GM18520 (cell line): ENCODE measurements around the gene NOS1.
"Not testable (repeated sequence)": the region's sequence is repeated elsewhere in the genome, so short reads cannot be mapped to it uniquely, and the experiment has no call there.

Experiments used
- ATAC-seq: cut with Tn5 transposase; IDR thresholded peaks from one replicate; pipeline ENCODE4 v1.9.1; 2021; ENCODE audit not compliant: unreplicated experiment

The NOS1 gene

GRCh38 chr12:117273091-117273490 lies 88.3 kb downstream of the NOS1 start:
- no peak for ATAC-seq

DNA sequence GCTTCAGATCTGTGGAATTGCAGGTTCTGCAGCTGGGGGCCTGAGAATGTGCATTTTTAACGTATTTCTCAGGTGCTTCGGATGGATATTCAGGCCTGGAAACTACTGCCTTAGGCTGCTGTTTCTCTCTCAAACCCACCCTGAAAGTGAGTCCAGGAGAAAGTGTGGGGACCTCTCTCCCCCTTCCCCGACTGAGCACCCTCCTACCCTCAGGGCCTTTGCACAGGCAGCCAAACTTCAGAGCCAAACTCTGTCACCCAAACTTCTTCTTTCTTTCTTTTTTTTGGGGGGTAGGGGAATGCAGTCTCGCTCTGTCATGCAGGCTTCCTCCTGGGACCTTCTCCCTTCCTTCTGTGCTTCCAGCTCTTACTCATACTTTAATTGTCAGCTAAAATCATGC lies 88.7 kb downstream of the NOS1 start:
- ATAC-seq, result no peak

DNA sequence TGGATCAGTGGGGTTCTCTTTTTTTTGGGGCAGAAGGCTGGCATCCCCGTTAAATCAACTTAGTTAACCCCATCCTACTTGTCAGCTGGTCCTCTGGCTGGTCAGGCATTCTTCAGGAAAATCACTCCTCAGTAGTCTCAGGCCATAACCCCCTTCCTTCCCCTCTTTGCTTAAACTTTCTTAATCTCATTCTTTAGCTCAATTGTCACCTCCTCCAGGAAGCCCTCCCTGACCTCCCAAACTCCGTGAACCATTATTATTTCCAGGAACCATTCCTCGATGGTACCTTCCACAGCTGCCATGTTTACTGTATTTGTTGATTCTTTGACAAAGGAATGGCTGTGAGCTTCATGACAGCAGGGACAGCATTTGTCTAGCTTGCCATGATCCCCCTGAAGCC lies 98.7 kb downstream of the NOS1 start:
- ATAC-seq, result no peak

- no peak for ATAC-seq
Measured at GRCh38 chr12:117261247-117261646, 100.2 kb downstream of the NOS1 start.

- no peak for ATAC-seq
Measured at GRCh38 chr12:117255386-117255785, 106.0 kb downstream of the NOS1 start.

GRCh38 chr12:117243488-117243887 lies 117.9 kb downstream of the NOS1 start:
- no peak for ATAC-seq

GRCh38 chr12:117241697-117242096 lies 119.7 kb downstream of the NOS1 start:
- no peak for ATAC-seq

DNA sequence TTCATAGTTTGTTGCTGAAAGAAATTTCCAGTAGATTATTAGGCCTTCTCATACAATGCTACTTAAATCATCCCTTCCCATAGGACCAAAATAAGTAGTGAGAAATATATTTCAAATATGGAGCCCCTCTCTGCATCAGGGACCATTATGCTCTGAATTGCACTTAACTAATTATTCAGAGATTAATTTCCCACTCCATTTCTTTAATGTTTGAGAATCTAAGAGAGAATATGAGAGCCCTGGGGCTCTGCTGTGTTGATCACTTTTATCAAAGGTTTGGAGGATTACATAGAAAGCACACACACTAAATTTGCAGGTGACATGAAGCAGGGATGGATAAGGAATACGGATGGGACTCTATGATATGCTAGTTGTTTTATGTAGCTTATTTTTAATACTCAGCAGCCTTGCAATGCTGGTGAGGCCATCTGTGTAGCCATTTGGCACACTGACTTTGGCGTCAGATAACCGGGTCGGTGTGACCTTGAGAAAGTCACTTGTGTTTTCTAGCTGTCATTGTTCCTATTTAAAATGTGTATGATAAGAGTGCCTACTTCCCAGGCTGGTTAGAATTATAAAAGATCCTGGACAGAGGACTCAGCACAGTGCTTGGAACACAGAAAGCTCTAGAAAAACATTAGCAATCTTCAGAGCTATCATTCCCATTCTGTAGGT lies 121.2 kb downstream of the NOS1 start:
- no peak for ATAC-seq

DNA sequence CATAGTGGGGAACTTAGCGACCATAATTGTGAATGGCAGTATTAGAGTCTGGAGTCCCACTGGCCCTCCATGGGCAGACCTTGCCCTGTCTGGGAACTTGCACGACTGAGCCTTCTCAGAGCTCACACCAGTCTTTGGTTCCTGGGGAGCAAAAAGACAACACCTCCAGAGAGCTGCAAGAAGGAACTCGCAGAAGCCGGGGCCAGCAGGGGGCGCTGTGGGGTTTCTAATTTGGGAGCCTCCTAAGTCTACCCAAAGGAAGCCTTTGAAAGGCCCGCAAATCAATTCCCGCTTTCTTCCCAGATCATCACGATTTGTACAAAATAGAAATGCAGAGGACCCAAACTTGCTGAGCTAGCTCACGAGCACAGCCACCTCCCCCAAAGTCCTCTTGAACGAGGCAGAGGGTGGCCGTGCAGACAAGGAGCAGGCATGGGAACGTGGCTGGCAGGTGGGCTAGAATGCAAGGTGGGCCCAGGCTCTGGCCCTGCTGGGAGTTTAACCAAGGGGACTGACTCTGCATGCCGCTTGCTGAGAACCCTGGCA lies 124.9 kb downstream of the NOS1 start:
- no peak for ATAC-seq

DNA sequence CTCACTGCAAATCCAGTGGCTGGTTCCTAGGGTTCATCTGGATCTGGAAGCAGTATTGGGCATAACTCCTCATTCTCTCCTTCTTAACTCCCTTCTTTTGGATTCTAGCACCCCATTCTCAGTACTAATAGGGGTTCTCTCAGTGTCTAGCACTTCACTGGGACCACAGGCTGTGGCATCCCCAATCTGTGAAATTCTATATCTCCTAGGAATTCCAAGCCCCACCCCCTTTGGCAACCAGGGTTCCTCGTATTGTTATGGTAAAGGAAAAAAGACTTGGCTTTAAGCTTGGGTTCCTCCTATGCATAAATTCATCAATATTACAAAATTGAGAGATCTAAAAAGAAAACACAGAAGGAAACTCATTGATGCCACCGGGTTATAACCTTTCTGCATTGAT lies 126.2 kb downstream of the NOS1 start:
- no peak for ATAC-seq

GRCh38 chr12:117234441-117234840 lies 127.0 kb downstream of the NOS1 start:
- ATAC-seq, result no peak

DNA sequence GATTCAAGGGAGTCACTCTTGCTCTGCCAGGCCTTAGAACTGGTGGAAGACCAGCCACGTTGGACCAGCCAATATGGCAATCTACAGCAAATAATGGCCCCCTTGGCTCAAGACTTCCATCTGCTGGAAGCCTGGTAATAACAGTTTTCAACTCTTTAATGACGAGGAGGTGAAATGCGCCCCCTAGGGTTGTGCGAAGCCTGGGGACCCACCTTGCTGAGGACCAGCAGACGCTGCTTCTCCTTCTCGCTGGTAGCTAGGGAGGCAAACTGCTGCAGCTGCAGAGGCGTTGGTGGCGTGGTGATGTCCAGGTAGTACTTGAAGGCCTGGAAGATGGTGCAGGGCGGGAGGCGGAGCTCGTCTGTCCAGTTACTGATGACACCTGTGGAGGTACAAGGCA lies 129.7 kb downstream of the NOS1 start:
- ATAC-seq, result no peak

GRCh38 chr12:117228239-117228638 lies 133.2 kb downstream of the NOS1 start:
- no peak for ATAC-seq

DNA sequence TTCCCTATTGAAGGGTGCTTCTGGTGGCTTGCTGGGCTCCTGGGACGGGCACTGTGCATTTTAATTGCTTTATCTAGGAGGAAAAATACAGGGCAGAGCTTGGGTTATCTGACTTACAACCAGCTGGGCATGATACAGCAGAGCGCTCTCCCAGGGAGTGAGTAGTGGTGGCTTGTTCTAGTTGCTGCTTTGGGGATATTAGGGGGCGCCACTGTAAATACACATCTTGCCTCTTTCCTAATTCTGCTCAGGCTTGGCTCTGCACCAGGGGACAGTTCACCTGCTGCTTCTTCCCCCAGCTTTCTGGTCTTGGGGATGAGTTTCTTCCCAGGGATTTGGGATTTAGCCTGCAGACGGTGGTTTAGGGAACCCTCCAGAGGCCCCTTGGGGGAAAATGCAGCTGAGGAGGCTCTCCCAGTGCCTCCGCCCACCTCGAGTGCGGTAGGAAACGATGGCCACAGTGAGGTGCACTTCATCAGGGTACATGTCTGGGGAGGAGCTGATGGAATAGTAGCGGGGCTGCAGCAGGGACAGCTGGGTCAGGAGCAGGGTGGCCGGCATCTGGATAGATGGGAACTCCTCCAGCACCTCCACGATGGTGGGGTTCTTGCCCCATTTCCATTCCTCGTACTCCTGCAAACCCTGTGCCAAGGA lies 134.3 kb downstream of the NOS1 start:
- no peak for ATAC-seq

DNA sequence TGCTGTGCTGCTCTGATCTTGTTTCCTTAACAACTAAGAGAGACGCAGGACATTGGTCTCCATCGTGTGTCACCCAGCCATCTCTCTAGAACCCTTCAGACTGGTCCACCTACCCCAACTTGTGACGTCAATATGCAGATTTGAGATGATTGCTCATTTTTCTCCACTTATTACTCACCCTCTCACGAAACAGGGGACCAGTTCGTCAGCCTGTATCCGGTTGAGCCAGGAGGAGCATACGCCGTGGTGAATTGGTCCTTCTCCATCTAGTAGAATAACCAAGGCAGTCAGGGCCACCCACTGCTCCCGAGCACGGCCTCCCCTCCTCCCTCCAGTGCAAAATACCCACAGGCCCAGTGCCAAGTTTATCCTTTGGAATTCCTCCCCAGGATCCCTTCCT lies 134.9 kb downstream of the NOS1 start:
- no peak for ATAC-seq

DNA sequence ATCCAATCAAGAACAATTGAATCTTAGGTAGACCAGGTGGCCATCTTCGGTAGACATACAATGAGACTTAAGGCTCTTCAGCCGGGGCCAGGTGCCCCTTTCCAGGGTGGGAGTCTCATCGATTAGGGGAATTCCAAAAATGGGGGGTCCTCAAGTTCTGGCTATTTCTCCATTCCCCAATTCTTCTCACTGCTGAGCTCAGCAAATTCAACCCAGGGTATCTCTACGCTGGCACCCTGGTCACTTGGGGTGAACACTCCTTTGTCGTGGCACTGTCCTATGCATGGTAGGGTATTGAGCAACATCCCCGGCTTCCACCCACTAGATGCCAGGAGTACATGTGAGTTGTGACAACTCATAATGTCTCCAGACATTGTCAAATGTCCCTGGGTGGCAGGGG lies 136.2 kb downstream of the NOS1 start:
- ATAC-seq, result no peak

DNA sequence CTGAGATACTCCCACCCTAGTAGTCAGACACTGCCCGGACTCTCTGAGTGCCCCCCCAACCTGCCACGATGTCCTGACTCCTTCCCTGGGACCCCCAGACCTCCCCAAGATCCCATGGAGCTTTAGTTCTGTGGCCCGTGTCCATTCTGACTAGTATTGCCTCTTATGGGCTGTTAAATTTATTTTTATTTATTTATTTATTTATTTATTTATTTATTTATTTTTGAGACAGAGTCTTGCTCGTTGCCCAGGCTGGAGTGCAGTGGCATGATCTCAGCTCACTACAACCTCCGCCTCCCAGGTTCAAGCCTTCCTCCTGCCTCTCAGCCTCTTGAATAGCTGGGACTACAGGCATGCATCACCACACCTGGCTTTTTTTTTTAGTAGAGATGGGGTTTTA lies 140.5 kb downstream of the NOS1 start:
- not testable (repeated sequence) for ATAC-seq

DNA sequence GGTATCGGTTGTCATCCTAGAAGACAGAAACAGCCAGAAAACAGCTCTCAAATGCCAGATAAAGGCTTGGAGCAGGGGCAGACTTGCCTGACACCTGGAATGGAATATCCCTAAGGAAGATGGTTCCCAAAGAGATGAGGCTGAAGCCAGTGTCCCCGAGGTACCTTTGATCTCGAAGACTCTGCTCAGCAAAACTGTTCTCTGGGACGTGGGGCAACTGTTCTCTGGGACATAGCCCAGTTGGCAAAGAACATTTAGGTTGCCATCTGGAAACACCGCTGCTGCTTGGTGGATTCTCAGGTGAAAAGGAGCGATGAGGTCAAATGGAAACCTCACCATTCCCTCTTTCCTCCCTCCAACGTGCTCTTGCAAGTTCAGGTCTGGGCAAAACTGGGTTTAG lies 143.3 kb downstream of the NOS1 start:
- no peak for ATAC-seq

DNA sequence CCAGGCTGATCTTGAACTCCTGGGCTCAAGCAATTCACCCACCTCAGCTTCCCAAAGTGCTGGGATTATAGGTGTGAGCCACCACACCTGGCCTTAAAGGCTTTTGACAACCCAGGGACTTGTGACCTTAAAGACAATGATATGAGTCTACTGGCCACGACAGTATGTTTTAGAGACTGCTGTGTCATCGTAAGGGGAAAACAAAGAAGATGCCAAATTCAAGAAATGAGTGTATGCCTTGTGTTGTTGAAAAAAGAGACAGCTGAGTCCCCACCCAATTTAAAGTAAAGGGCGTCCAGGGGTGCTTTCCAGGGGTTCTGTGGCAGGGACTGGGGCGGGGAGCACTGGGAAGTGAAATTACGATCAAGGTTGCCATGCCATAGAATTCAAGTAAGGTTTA lies 144.7 kb downstream of the NOS1 start:
- no peak for ATAC-seq

DNA sequence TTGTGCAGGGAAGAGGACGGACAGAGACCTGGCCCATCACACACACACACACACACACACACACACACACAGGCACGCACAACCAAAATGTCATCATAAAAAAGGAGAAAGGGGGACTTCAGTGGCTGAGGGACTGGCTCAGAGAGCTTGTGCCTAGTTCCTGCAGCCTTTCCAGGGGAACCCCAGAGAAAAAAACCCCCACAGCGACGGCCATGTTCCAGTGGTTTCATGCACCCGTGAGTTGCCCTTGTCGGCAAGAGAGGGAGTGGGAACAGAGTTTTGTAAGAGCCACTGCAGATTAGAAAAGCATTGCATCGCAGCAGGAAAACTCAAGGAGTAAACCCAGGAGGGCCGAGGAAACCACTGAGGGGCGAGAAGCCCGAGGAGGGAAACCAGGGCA lies 146.6 kb downstream of the NOS1 start:
- no peak for ATAC-seq

DNA sequence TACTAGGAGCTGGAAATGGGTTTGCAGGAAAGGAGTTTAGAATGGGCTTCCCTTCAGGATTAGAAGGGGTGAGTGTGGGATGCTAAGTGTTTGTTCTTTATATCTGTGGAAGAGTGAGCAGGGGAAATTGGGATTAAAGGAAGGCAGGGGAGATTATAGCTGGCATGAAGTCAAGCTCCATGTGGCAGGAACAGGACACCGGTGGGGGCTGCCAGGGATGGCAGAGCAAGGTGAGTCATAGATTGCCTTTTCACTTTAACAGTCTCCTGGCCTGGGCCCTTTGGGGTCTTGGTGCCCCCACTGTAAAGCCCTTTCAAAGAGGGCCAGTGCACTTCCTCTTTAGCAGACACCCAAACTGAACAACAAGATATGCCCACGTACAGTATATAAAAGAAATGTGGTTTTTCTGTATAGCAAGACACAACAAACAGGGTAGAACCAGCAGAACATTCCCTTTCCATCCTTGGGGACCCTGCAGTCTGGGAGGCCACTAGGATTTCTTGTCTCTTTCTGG lies 148.1 kb downstream of the NOS1 start:
- no peak for ATAC-seq

GRCh38 chr12:117212563-117213190 lies 148.7 kb downstream of the NOS1 start:
- ATAC-seq, result no peak
